Common myeloid progenitor, CD34-positive (primary cell): ENCODE data around the gene OR6J1.
A peak's percentile ranks its signal among the peaks of the same experiment; 100 is the strongest.

Experiments used
- CTCF ChIA-PET: fragments of 350-600 bp; sonication (Branson Sonifier 250); formaldehyde crosslinking; loops from one replicate; lab custom pipeline; 2021; ENCODE audit warnings: antibody characterized with exemption; lab: Charles Lee
- POLR2A ChIA-PET: fragments of 350-600 bp; sonication (Branson Sonifier 250); formaldehyde crosslinking; loops from one replicate; lab custom pipeline; 2021; ENCODE audit warnings: antibody characterized with exemption; lab: Charles Lee
- DNase-seq, 3 donors: peaks; one replicate each; pipeline versions ENCODE4 v3.0.0 to v3.0.0-alpha.2; 2013
- H3K27ac ChIP-seq, 2 experiments: 1 replicate in 1 of 2; 2 replicates in 1 of 2; pipeline ENCODE4 v1.7.0; 2013; ENCODE audit warnings: inconsistent platforms in 2 of 2, low read length in 2 of 2, mild to moderate bottlenecking in 2 of 2, low read depth in 1 of 2, moderate library complexity in 1 of 2; ENCODE audit not compliant: severe bottlenecking in 2 of 2, insufficient read depth in 1 of 2, poor library complexity in 1 of 2
- H3K27me3 ChIP-seq, 5 experiments: replicated peaks in 2 of 5; 1 replicate in 3 of 5; 2 replicates in 2 of 5; pipeline versions ENCODE4 v1.6.1 to v1.7.0; 2013; ENCODE audit warnings: low read length in 4 of 5, mild to moderate bottlenecking in 2 of 5, moderate library complexity in 2 of 5, inconsistent platforms in 1 of 5; ENCODE audit not compliant: insufficient read depth in 5 of 5, control insufficient read depth in 4 of 5
- H3K36me3 ChIP-seq, 4 experiments: 1 replicate in 2 of 4; 2 replicates in 2 of 4; pipeline versions ENCODE4 v1.6.1 to v1.7.0; 2013; ENCODE audit warnings: low read length in 3 of 4, control low read depth in 1 of 4, mild to moderate bottlenecking in 1 of 4; ENCODE audit not compliant: control insufficient read depth in 4 of 4, insufficient read depth in 4 of 4
- H3K4me1 ChIP-seq, 4 experiments: 1 replicate in 3 of 4; 2 replicates in 1 of 4; pipeline versions ENCODE4 v1.6.1 to v1.7.1; 2013; ENCODE audit warnings: low read length in 3 of 4, mild to moderate bottlenecking in 3 of 4, control low read depth in 1 of 4, inconsistent platforms in 1 of 4, moderate library complexity in 1 of 4; ENCODE audit not compliant: control insufficient read depth in 4 of 4, insufficient read depth in 4 of 4; ENCODE audit errors: control extremely low read depth in 1 of 4
- H3K4me3 ChIP-seq, 7 experiments: 1 replicate in 4 of 7; 2 replicates in 3 of 7; pipeline versions ENCODE4 v1.5.1 to v1.7.0; 2013; ENCODE audit warnings: mild to moderate bottlenecking in 7 of 7, low read length in 6 of 7, moderate library complexity in 6 of 7, inconsistent platforms in 2 of 7, low read depth in 2 of 7, control low read depth in 1 of 7; ENCODE audit not compliant: insufficient read depth in 4 of 7, control insufficient read depth in 1 of 7; ENCODE audit errors: extremely low read depth in 1 of 7
- H3K9me3 ChIP-seq, 5 experiments: 1 replicate in 4 of 5; 2 replicates in 1 of 5; pipeline versions ENCODE4 v1.6.1 to v1.7.1; 2013; ENCODE audit warnings: low read length in 4 of 5, mild to moderate bottlenecking in 2 of 5, inconsistent platforms in 1 of 5, low read depth in 1 of 5, moderate library complexity in 1 of 5; ENCODE audit not compliant: control insufficient read depth in 4 of 5, insufficient read depth in 2 of 5; ENCODE audit errors: control extremely low read depth in 1 of 5
- WGBS: methylation state at CpG from one replicate; pipeline ENCODE4 v1.1.5; 2013; ENCODE audit not compliant: insufficient coverage; 5-methylcytosine and 5-hydroxymethylcytosine counted together

The OR6J1 gene

GRCh38 chr14:22601456-22601855, 42.7 kb downstream of the OR6J1 start:
- Histone ChIP-seq H3K36me3 (peaks cover 24 to 48% (median 27%) of the 10 kb centered on the region in 4 experiments), H3K27me3 (no peaks in the 10 kb centered on the region), H3K4me3 (no peak overlapping the region), H3K27ac (no peak overlapping the region), H3K9me3 (no peaks in the 10 kb centered on the region), H3K4me1 (peaks cover 14 to 45% (median 31%) of the 10 kb centered on the region in 4 experiments)
- POLR2A ChIA-PET, result no interaction called here
- WGBS, result no CpG with 5 or more reads among the region's 2 CpGs
- DNase-seq, result peak in 2 of 3 donors; percentile 31 to 35
- CTCF ChIA-PET, result interaction anchor here (1.0 to 1.6 kb wide), 8 partner anchors 10 to 57 kb away, joined by 3 to 6 read pairs (median 3); partner anchors contain the start of gene DAD1

- Histone ChIP-seq H3K4me1 (peaks cover 14 to 45% (median 31%) of the 10 kb centered on the region in 4 experiments), H3K9me3 (no peaks in the 10 kb centered on the region), H3K27me3 (no peaks in the 10 kb centered on the region), H3K4me3 (peak overlapping the region in 1 of 7 experiments; percentile 24), H3K36me3 (peaks cover 14 to 33% (median 19%) of the 10 kb centered on the region in 4 experiments), H3K27ac (no peak overlapping the region)
- ChIA-PET POLR2A (no interaction called here), CTCF (interaction anchor here (0.9 to 3.6 kb wide), 6 partner anchors 10 to 281 kb away, joined by 3 to 28 read pairs (median 5); partner anchors contain the start of gene DAD1)
- DNase-seq, result peak in 2 of 3 donors; percentile 28 to 46
Measured at GRCh38 chr14:22600027-22600426, 44.1 kb downstream of the OR6J1 start.

GRCh38 chr14:22599349-22599748, 44.8 kb downstream of the OR6J1 start:
- DNase-seq, result no peak
- 79% methylated on average over 2 of the region's 3 CpGs for WGBS
- Histone ChIP-seq H3K4me3 (peak overlapping the region in 5 of 7 experiments; percentile 83 to 98 (median 94)), H3K36me3 (peaks cover 9 to 26% (median 16%) of the 10 kb centered on the region in 4 experiments), H3K4me1 (peaks cover 14 to 45% (median 31%) of the 10 kb centered on the region in 4 experiments), H3K9me3 (no peaks in the 10 kb centered on the region), H3K27me3 (no peaks in the 10 kb centered on the region), H3K27ac (peak overlapping the region in 1 of 2 experiments; percentile 87)
- ChIA-PET POLR2A (no interaction called here), CTCF (interaction anchor here (0.8 to 3.6 kb wide), 10 partner anchors 10 to 280 kb away, joined by 3 to 28 read pairs (median 6); partner anchors contain the start of gene DAD1)

- POLR2A ChIA-PET, result interaction anchor here (0.8 kb wide), 1 partner anchor 9 kb away, joined by 3 read pairs; no protein-coding TSS in a partner anchor
- Histone ChIP-seq H3K27ac (peak overlapping the region in 1 of 2 experiments; percentile 87), H3K4me1 (peaks cover 14 to 47% (median 33%) of the 10 kb centered on the region in 4 experiments), H3K27me3 (no peaks in the 10 kb centered on the region), H3K9me3 (no peaks in the 10 kb centered on the region), H3K4me3 (peak overlapping the region; percentile 71 to 98 (median 94)), H3K36me3 (peaks cover 8 to 24% (median 15%) of the 10 kb centered on the region in 4 experiments)
- peak; percentile 54 to 83 (median 79) for DNase-seq
- CTCF ChIA-PET, result interaction anchor here (0.8 to 3.6 kb wide), 12 partner anchors 9 to 280 kb away, joined by 3 to 28 read pairs (median 6); partner anchors contain the start of gene DAD1
- 0% methylated on average over 2 of the region's 5 CpGs for WGBS
Measured at GRCh38 chr14:22598896-22599244, 45.3 kb downstream of the OR6J1 start.

GRCh38 chr14:22598099-22598895, 45.9 kb downstream of the OR6J1 start, which contains the start of gene ABHD4:
TSS of gene ABHD4 (plus strand) at chr14:22598300. CDS start at chr14:22598307, 7 bp downstream.
- peak; percentile 56 to 79 (median 71) for DNase-seq

GRCh38 chr14:22597771-22598098, 46.4 kb downstream of the OR6J1 start:
- POLR2A ChIA-PET, result no interaction called here
- Histone ChIP-seq H3K27ac (peak overlapping the region in 1 of 2 experiments; percentile 87), H3K36me3 (peaks cover 0 to 13% (median 7%) of the 10 kb centered on the region in 4 experiments), H3K9me3 (no peaks in the 10 kb centered on the region), H3K4me3 (peak overlapping the region; percentile 71 to 98 (median 94)), H3K27me3 (no peaks in the 10 kb centered on the region), H3K4me1 (peaks cover 14 to 47% (median 33%) of the 10 kb centered on the region in 4 experiments)
- 0% methylated on average over 8 of the region's 9 CpGs for WGBS
- CTCF ChIA-PET, result interaction anchor here (1.0 to 3.6 kb wide), 10 partner anchors 8 to 125 kb away, joined by 3 to 28 read pairs (median 6); partner anchors contain the start of genes DAD1 and OR6J1
- DNase-seq, result no peak

More at GRCh38 chr14:22598099-22598895, 45.9 kb downstream of the OR6J1 start, which contains the start of gene ABHD4:
- peak within 1 kb of the TSS; percentile 61 to 87 for H3K27ac ChIP-seq
- no peaks in the 10 kb centered on the region for H3K27me3 ChIP-seq
- peaks cover 2 to 18% (median 10%) of the 10 kb centered on the region in 4 experiments for H3K36me3 ChIP-seq
- POLR2A ChIA-PET, result interaction anchor here (0.8 kb wide), 1 partner anchor 9 kb away, joined by 3 read pairs; no protein-coding TSS in a partner anchor
- 0% methylated on average over 40 of the region's 49 CpGs for WGBS
- H3K4me3 ChIP-seq, result peak within 1 kb of the TSS; percentile 71 to 98 (median 94)
- peaks cover 14 to 47% (median 33%) of the 10 kb centered on the region in 4 experiments for H3K4me1 ChIP-seq
- CTCF ChIA-PET, result interaction anchor here (1.0 to 3.6 kb wide), 13 partner anchors 9 to 279 kb away, joined by 3 to 28 read pairs (median 6); partner anchors contain the start of genes DAD1 and OR6J1
- no peaks in the 10 kb centered on the region for H3K9me3 ChIP-seq
